Measurements from ENCODE around the gene GSTM2.
A peak's percentile ranks its signal among the peaks of the same experiment; 100 is the strongest.

The GSTM2 gene

GRCh38 chr1:109630081-109630897 lies 37.6 kb upstream of the GSTM2 start:
- DNase-seq, result peak; percentile 20 to 47

DNA sequence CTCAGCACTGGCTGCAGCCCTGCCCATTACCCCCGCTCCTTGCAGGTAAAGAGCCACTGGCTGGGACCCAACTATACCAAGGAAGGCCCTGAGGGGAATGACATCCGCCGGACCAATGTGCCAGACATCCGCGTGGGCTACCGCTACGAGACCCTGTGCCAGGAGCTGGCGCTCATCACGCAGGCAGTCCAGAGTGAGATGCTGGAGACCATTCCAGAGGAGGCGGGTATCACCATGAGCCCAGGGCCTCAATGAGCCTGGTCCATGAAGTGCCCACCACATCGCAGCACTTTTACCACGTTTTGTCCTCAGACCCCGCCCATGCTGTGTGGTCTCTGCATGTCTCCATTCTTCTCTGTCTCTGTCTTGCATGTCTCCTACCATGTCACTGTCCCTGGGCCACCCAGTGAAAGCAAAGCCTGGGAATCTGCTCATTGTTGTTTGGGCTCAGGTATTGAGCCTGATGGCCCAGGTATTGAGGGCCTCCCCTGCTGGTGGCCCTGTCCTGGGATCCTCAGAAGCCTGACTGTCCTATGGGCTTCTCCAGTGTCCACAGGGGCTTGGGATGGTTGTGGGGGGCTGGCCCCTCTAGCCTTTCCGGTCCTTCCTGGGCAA lies 36.9 kb upstream of the GSTM2 start:
- no peak for DNase-seq

DNA sequence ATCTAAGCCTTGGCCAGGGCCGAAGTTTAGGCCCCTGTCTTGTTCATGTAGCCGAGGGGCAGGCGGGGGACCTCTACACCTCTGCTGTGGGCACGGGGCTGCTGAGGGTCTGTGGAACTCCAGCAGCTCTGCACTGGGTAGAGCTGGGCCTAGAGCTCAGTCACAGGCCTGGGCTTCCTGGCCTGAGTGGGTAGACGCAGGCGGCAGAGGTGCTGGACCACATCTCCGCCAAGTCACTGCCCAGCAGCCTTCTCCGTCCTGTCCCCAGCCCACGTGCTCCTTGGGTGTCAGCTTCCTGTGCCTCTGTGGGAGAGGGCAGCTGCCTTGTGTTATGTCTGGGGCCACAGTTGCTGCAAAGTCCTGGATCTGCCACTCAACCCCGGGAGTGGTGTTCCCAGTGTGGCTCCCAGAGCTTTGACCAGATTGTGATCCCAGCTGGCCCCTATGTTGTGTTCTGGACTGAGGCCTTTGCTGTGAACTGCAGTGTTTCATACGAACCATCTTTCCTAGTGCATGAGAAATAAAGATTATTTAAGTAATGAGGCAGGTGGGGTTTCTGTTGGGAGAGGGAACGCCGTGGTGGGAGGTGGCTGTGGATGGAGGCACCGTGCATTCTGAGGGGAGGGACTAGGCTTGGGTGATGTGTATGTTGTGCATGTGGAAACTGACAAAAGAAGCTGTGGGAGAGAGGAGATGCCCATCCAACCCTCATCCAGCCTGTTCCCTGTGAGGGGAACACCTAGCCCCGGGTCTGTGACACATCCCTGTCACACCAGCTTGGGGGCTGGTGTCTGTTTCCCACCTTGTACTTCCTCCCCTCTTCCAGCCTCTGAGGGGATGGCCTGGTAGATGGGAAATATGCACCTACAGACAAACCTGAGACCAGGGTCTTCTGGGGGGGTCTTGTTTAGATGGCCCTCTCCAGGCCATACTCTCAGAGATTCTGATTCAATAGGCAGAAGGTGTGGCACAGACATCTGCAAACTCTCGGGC lies 36.0 kb upstream of the GSTM2 start:
- DNase-seq, result no peak

DNA sequence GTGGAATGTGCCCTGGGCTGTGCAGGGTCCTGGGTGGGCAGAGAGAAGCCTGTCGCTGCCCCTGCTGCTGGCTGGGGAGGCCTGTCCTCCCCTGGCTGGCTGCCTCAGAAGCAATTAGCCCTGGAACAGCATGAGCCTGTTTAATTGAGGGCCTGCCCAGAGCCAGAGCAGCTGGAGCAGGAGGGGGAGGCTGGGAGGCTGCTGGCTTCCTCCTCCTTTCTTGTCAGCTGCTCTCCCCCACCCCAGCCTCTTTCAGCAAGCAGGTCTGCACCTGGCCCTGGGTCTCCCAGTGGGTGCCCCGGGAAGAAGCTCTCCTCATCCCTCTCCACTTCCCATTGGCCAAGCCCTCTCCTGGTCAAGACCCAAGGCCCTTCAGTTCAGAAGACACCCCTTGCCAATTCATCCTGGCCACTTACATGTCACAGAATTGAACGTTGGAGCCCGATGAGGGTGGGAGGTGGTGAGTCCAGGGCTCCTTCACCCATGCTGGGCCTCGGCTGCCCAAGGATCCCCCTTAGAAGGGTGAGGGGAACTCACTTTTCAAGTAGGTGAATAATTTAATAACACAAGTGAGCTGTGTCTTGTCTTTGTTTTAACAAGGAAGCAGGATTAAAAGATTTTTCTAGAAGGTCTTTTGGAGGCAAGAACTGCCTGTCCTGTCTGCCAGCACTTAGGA lies 35.0 kb upstream of the GSTM2 start:
- DNase-seq, result no peak

- no peak for DNase-seq
Measured at GRCh38 chr1:109634292-109634691, 33.6 kb upstream of the GSTM2 start.

DNA sequence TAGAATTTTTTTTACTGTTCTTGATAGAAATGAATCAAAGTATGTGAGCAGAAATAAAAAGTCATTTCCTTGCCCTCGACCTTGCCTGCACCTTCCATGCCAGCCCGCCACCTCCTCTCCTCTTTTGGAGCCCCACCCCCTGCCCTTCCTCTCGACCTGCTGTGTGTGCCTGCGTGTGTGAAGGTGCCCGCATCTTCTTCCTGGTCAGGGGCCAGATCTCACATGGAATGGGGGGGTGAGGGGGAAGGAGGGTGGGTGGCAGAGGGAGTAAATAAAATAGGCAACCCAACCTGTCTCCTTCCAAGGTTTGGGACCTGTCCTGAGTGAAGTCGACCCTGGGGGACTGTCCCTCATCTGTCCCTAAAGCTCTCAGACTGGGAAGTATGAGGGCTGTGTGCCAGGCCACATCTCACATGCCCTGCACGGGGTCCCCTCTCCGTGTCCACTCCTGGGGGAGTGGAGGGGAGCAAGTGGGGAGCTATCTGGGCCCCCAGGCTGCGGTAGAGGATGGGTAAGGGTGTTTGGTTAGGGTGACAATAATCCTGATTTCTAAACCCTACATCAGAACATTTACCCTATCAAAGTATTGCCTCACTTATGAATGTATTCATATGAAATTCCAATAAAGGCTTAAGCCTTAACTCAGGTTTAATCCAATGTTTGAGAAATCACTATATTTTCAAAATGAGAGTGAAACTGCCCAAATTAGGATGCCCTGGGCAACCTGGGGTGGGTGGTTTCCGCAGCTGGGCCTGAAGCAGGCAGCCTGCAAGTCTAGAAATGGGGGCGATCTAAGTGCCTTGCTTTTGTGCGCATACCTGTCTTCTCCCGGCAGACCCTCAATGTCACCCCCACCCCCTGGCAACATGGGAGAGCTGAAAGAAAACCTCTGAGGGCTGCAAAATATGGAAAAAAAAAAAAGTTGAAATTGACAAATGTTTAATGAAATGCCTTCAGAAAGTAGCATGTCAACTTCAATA lies 32.8 kb upstream of the GSTM2 start:
- DNase-seq, result peak in 1 of 2 donors; percentile 33

DNA sequence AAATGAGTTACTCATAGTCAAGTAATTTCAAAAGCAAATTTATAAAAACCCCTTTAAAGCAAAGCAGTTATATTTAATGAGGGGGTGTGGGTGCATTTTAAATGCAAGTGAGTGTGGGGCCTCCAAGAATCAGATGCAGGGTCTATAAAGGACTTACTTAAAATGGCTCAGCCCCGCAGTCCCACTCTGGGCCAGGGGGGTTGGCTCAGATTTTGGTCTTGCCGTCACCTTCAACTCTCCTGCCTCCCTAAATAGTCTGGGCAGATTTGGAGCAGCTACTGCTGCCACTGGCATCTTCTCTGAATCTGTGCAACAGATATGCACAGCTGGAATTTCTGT lies 32.0 kb upstream of the GSTM2 start:
- no peak for DNase-seq

DNA sequence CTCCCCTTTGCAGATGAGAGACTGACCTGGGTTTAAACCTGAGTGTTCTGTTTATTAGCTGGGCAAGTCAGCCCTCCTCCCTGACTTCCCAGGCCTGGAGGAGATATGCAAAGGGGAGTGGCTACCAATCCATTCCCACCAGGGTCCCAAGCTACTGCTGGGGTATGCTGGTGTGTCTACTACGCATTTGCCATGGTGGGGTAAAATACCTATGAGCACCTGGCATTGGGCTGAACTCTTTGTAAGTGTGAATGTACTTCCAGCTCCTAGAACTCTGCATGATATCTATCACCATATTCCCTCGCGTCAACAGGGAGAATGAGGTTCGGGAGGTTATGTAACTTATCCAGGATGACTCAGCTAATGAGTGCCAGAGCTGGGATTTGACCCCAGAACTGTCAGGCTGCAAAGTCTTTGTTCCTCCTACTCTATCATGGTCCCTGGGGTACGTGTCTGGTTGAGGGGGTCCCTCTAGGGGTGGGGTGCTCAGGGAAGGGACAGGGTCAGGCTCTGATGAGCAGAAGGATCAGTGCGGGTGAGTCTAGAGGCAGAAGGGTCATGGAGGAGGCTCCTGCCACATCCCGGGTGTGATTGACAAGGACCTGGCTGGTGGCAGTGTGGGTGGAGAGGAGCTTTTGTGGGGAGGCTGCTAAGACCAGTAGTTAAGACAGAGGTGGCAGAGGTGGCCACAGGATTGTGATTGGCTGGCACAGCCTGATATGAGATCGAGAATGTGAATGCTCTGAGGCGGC lies 31.5 kb upstream of the GSTM2 start:
- DNase-seq, result no peak

- DNase-seq, result no peak
Measured at GRCh38 chr1:109637446-109637845, 30.4 kb upstream of the GSTM2 start.

DNA sequence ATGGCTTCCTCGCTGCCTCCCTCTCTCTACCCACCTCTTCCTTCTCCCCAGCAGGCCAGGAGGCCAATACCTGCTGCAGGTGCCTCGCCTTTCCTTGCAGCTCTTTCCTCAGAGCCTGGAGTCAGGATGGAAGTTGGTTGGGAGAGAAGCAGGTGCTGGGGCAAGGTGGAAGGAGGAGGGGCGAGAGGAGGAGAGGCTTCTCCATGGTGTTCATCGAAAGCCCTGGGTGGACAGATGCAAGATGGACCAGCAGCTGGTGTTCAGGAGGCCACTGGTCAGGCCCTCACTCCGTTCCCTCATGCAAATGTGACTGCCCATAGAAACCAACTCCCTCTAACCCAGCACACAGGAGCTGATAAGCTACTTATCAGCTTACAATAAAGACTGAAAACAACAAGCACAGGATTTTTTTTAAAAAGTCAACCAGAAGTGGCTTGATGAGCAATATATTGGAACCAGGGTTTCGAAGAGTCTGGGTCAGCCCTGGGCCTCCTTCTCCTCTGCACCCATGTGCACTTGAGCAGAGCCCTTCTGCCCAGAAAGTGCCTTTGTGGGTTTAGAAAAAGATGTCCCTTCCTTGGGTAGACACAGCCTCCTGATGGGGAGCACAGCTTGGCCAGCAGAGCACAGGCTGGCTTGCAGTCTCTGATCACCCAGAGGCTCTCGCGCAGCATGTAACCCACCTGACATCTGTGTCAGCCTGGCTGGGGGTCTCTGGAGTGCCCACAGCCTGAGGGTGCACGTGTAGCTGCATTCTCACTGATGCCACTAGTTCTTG lies 28.6 kb upstream of the GSTM2 start:
- DNase-seq, result no peak

- DNase-seq, result no peak
Measured at GRCh38 chr1:109639841-109640184, 28.0 kb upstream of the GSTM2 start.

DNA sequence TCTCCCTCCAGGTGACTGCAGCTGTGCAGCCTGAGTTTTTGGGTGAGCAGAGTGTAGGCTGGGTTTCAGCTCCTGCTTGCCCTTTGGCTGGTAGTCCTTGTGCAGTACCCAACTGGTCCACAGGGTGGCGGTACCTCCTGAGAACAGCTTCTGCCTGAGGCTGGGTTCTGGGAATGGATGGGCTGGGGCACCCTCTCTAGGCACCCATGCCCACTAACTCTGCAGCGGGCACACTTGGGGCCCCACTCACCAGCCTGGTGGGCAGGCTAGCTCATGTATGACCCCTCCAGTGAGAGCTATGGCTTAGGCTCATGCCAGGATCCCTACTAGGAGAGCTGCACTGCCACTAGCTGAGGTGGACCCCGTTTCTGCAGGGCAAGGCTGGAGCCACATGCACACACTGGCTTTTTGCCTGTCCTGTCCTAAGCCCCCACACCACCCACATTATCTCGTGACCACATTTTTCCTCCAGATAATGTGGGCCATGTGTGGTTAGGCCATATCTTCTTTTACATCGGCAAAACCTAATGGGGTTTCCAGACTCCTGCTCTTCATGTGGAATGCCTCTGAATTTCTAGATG lies 27.5 kb upstream of the GSTM2 start:
- DNase-seq, result peak; percentile 83 to 88

GRCh38 chr1:109641078-109641740 lies 26.6 kb upstream of the GSTM2 start:
- no peak for DNase-seq

GRCh38 chr1:109641861-109642260 lies 26.0 kb upstream of the GSTM2 start:
- DNase-seq, result no peak

DNA sequence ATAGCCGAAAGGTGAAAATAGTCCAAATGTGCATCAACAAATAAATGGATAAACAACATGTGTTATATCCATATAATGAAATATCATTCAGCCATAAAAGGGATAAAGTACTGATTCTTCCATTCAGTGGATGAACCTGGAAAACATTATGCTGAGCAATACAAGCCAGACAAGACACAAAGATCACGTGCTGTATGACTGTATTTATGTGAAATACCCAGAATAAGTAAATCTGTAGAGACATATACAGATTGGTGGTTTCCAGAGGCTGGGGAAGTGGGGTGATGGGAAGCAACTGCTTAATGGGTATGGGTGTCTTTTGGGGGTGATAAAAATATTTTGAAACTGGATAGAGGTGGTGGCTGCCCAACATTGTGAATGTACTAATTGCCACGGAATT lies 25.2 kb upstream of the GSTM2 start:
- no peak for DNase-seq

GRCh38 chr1:109643385-109644230 lies 24.2 kb upstream of the GSTM2 start:
- peak; percentile 81 to 86 for DNase-seq

DNA sequence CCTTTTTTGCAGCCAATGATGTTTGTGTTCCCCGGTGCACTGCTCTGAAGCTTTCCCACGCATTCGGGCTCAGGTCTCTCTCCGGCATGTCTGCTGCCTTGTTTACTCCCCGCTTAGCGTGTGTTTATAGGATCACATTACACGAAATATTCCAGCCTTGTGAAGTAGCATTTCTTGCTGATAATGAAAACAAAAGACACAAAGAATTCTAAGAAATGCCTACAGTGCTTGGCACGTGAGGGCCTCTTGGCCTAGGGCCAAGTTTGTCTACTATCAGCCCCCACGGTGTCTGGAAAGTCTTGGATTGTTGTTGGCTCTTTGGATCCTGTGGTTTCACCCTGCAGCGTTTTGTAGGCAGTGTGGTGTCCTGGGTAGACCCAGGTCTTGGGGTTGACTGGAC lies 23.2 kb upstream of the GSTM2 start:
- DNase-seq, result no peak

DNA sequence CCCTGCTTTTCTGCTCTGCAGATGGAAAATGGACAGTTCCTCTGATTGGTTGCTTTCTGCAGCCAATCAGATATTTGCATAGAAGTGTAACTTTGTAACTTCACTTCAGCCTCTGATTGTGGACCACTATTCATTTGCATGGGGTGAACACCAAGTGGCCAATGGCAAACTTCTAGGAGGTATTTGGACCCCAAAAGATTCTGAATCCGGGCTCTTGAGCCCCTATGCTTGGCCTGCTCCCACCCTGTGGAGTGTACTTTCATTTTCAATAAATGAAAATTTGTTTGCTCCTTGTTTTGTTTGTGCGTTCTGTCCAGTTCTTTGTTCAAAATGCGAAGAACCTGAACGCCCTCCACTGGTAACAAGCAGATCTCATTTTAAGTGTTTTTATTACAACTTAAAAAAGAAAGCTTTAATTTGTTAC lies 18.4 kb upstream of the GSTM2 start:
- no peak for DNase-seq
